Activated CD8-positive, alpha-beta memory T cell treated with anti-CD3 and anti-CD28 coated beads, Interleukin-2, amount 10 ng/mL, durations not matched to agents 7 days and 5 days (primary cell): ENCODE measurements around the gene TBC1D7. TPM values are rescaled to one million over a fixed set of nuclear protein-coding genes. Genes with fewer than 3 reads are reported as not detected.

Source experiments
- ATAC-seq: fragments of 150-1000 bp; cut with Tn5 transposase; one replicate; pipeline ENCODE4 v1.10.0; 2021; ENCODE audit warnings: moderate library complexity
- CTCF ChIA-PET: fragments of 350-600 bp; sonication (Branson Sonifier 250); formaldehyde crosslinking; loops from one replicate; lab custom pipeline; 2021; ENCODE audit warnings: antibody characterized with exemption; lab: Charles Lee
- DNase-seq: peaks from one replicate; pipeline ENCODE4 v3.0.0-alpha.2; 2020
- H3K27ac Mint-ChIP-seq: one replicate; pipeline ENCODE4 v1.8.0; 2021; ENCODE audit warnings: mild to moderate bottlenecking, mixed read lengths
- H3K27me3 Mint-ChIP-seq: one replicate; pipeline ENCODE4 v1.8.0; 2021; ENCODE audit warnings: mixed read lengths
- H3K36me3 Mint-ChIP-seq: one replicate; pipeline ENCODE4 v1.8.0; 2021; ENCODE audit warnings: mild to moderate bottlenecking, mixed read lengths
- H3K4me1 Mint-ChIP-seq: one replicate; pipeline ENCODE4 v1.8.0; 2021; ENCODE audit warnings: mixed read lengths
- H3K4me3 Mint-ChIP-seq: one replicate; pipeline ENCODE4 v1.8.0; 2021; ENCODE audit warnings: mild to moderate bottlenecking, moderate library complexity, mixed read lengths
- H3K9me3 Mint-ChIP-seq: one replicate; pipeline ENCODE4 v1.8.0; 2022; ENCODE audit warnings: low read depth, mixed read lengths
- total RNA-seq, 2 experiments: library from RNA; stranded (reverse); gene quantifications; one replicate each; pipeline ENCODE4 v1.2.3, GENCODE V29; 2021

Gene TBC1D7
- total RNA-seq, 2 experiments from 2014 or later, result 25.1 to 26.0 TPM

GRCh38 chr6:13289789-13290318 is 38.5 kb downstream of the TBC1D7 start:
- CTCF ChIA-PET, result no interaction called here
- H3K4me1 Mint-ChIP-seq, result no peaks in the 10 kb centered on the region
- no peak overlapping the region for H3K27ac Mint-ChIP-seq
- H3K36me3 Mint-ChIP-seq, result peaks cover 63% of the 10 kb centered on the region
- no peaks in the 10 kb centered on the region for H3K9me3 Mint-ChIP-seq
- no peaks in the 10 kb centered on the region for H3K27me3 Mint-ChIP-seq
- no peak overlapping the region for H3K4me3 Mint-ChIP-seq
- ATAC-seq (no peak), DNase-seq (no peak)

GRCh38 chr6:13288969-13289391 is 39.4 kb downstream of the TBC1D7 start:
- Mint-ChIP-seq H3K27ac (no peak overlapping the region), H3K27me3 (no peaks in the 10 kb centered on the region), H3K9me3 (no peaks in the 10 kb centered on the region), H3K4me1 (no peaks in the 10 kb centered on the region), H3K36me3 (peaks cover 55% of the 10 kb centered on the region), H3K4me3 (no peak overlapping the region)
- DNase-seq (no peak), ATAC-seq (no peak)
- CTCF ChIA-PET, result no interaction called here

GRCh38 chr6:13288481-13288880 is 39.9 kb downstream of the TBC1D7 start:
- ATAC-seq (no peak), DNase-seq (no peak)
- Mint-ChIP-seq H3K4me1 (no peaks in the 10 kb centered on the region), H3K9me3 (no peaks in the 10 kb centered on the region), H3K27me3 (no peaks in the 10 kb centered on the region), H3K36me3 (peaks cover 52% of the 10 kb centered on the region), H3K4me3 (no peak overlapping the region), H3K27ac (no peak overlapping the region)
- CTCF ChIA-PET, result no interaction called here

- ATAC-seq (no peak), DNase-seq (no peak)
- Mint-ChIP-seq H3K4me3 (no peak overlapping the region), H3K36me3 (peaks cover 45% of the 10 kb centered on the region), H3K27me3 (no peaks in the 10 kb centered on the region), H3K4me1 (no peaks in the 10 kb centered on the region), H3K9me3 (no peaks in the 10 kb centered on the region), H3K27ac (no peak overlapping the region)
- CTCF ChIA-PET, result no interaction called here
These were observed 41.2 kb downstream of the TBC1D7 start for GRCh38 chr6:13287104-13287503.

GRCh38 chr6:13286181-13286580 is 42.2 kb downstream of the TBC1D7 start:
- CTCF ChIA-PET, result no interaction called here
- Mint-ChIP-seq H3K9me3 (no peaks in the 10 kb centered on the region), H3K4me3 (no peak overlapping the region), H3K27me3 (no peaks in the 10 kb centered on the region), H3K27ac (no peak overlapping the region), H3K36me3 (peaks cover 43% of the 10 kb centered on the region), H3K4me1 (no peaks in the 10 kb centered on the region)
- ATAC-seq (no peak), DNase-seq (no peak)

GRCh38 chr6:13285705-13286104 is 42.6 kb downstream of the TBC1D7 start:
- H3K27ac Mint-ChIP-seq, result no peak overlapping the region
- peaks cover 43% of the 10 kb centered on the region for H3K36me3 Mint-ChIP-seq
- no peaks in the 10 kb centered on the region for H3K4me1 Mint-ChIP-seq
- ATAC-seq (no peak), DNase-seq (no peak)
- CTCF ChIA-PET, result interaction anchor here (0.6 kb wide), 1 partner anchor 10 kb away, joined by 3 read pairs; no protein-coding TSS in a partner anchor
- H3K27me3 Mint-ChIP-seq, result no peaks in the 10 kb centered on the region
- no peak overlapping the region for H3K4me3 Mint-ChIP-seq
- H3K9me3 Mint-ChIP-seq, result no peaks in the 10 kb centered on the region

GRCh38 chr6:13284646-13285045 is 43.7 kb downstream of the TBC1D7 start:
- Mint-ChIP-seq H3K4me3 (no peak overlapping the region), H3K27ac (no peak overlapping the region), H3K36me3 (peaks cover 36% of the 10 kb centered on the region), H3K9me3 (no peaks in the 10 kb centered on the region), H3K4me1 (no peaks in the 10 kb centered on the region), H3K27me3 (no peaks in the 10 kb centered on the region)
- ATAC-seq (no peak), DNase-seq (no peak)
- CTCF ChIA-PET, result no interaction called here

GRCh38 chr6:13283331-13283730 is 45.0 kb downstream of the TBC1D7 start:
- H3K4me1 Mint-ChIP-seq, result peaks cover under 1% of the 10 kb centered on the region
- no peak overlapping the region for H3K27ac Mint-ChIP-seq

GRCh38 chr6:13282393-13283069 is 45.8 kb downstream of the TBC1D7 start:
- DNase-seq, result no peak
- Mint-ChIP-seq H3K9me3 (no peaks in the 10 kb centered on the region), H3K36me3 (peaks cover 19% of the 10 kb centered on the region), H3K4me3 (no peak overlapping the region), H3K4me1 (peaks cover 7% of the 10 kb centered on the region), H3K27ac (no peak overlapping the region), H3K27me3 (no peaks in the 10 kb centered on the region)
- ATAC-seq, result no peak
- CTCF ChIA-PET, result no interaction called here

More at GRCh38 chr6:13283331-13283730, 45.0 kb downstream of the TBC1D7 start:
- CTCF ChIA-PET, result no interaction called here
- ATAC-seq, result no peak
- DNase-seq, result no peak
- H3K36me3 Mint-ChIP-seq, result peaks cover 25% of the 10 kb centered on the region
- H3K9me3 Mint-ChIP-seq, result no peaks in the 10 kb centered on the region
- no peaks in the 10 kb centered on the region for H3K27me3 Mint-ChIP-seq
- no peak overlapping the region for H3K4me3 Mint-ChIP-seq

GRCh38 chr6:13281686-13282085 is 46.7 kb downstream of the TBC1D7 start:
- ATAC-seq (no peak), DNase-seq (no peak)
- Mint-ChIP-seq H3K4me1 (peaks cover 7% of the 10 kb centered on the region), H3K9me3 (no peaks in the 10 kb centered on the region), H3K27ac (no peak overlapping the region), H3K27me3 (no peaks in the 10 kb centered on the region), H3K4me3 (no peak overlapping the region), H3K36me3 (peaks cover 10% of the 10 kb centered on the region)
- CTCF ChIA-PET, result no interaction called here

- CTCF ChIA-PET, result no interaction called here
- Mint-ChIP-seq H3K4me3 (no peak overlapping the region), H3K9me3 (no peaks in the 10 kb centered on the region), H3K4me1 (peaks cover 7% of the 10 kb centered on the region), H3K27me3 (no peaks in the 10 kb centered on the region), H3K36me3 (no peaks in the 10 kb centered on the region), H3K27ac (no peak overlapping the region)
- ATAC-seq (no peak), DNase-seq (no peak)
These were observed 48.1 kb downstream of the TBC1D7 start for GRCh38 chr6:13280254-13280653.

GRCh38 chr6:13278991-13279390 is 49.3 kb downstream of the TBC1D7 start:
- Mint-ChIP-seq H3K27ac (no peak overlapping the region), H3K27me3 (no peaks in the 10 kb centered on the region), H3K4me1 (peaks cover 14% of the 10 kb centered on the region), H3K4me3 (no peak overlapping the region), H3K9me3 (no peaks in the 10 kb centered on the region), H3K36me3 (no peaks in the 10 kb centered on the region)
- CTCF ChIA-PET, result no interaction called here
- no peak for ATAC-seq
- DNase-seq, result no peak

GRCh38 chr6:13278164-13278563 is 50.2 kb downstream of the TBC1D7 start:
- CTCF ChIA-PET, result no interaction called here
- Mint-ChIP-seq H3K27me3 (peaks cover 2% of the 10 kb centered on the region), H3K36me3 (peaks cover 1% of the 10 kb centered on the region), H3K4me3 (no peak overlapping the region), H3K9me3 (no peaks in the 10 kb centered on the region), H3K27ac (no peak overlapping the region), H3K4me1 (peaks cover 23% of the 10 kb centered on the region)
- ATAC-seq, result no peak
- DNase-seq, result no peak

GRCh38 chr6:13277231-13277630 is 51.1 kb downstream of the TBC1D7 start:
- Mint-ChIP-seq H3K27ac (no peak overlapping the region), H3K27me3 (peaks cover 4% of the 10 kb centered on the region), H3K4me3 (no peak overlapping the region), H3K4me1 (peaks cover 23% of the 10 kb centered on the region), H3K36me3 (peaks cover 1% of the 10 kb centered on the region), H3K9me3 (no peaks in the 10 kb centered on the region)
- ATAC-seq (no peak), DNase-seq (no peak)
- CTCF ChIA-PET, result no interaction called here
